Ectodermal cell (in vitro differentiated cells): ENCODE measurements around the gene RTTN.

ENCODE experiments used
- H3K27ac ChIP-seq: 2 replicates; pipeline ENCODE4 v1.7.0; 2013; ENCODE audit warnings: mild to moderate bottlenecking, low read depth, low read length; ENCODE audit not compliant: insufficient read depth, poor library complexity, severe bottlenecking
- H3K27me3 ChIP-seq: 2 replicates; pipeline ENCODE4 v1.7.0; 2013; ENCODE audit warnings: mild to moderate bottlenecking, low read length; ENCODE audit not compliant: insufficient read depth, control insufficient read depth, poor library complexity, severe bottlenecking
- H3K36me3 ChIP-seq: one replicate; pipeline ENCODE4 v1.7.0; 2013; ENCODE audit warnings: low read length; ENCODE audit not compliant: control insufficient read depth, insufficient read depth
- H3K4me1 ChIP-seq: one replicate; pipeline ENCODE4 v1.7.0; 2013; ENCODE audit warnings: low read length; ENCODE audit not compliant: control insufficient read depth, insufficient read depth
- H3K4me3 ChIP-seq: 2 replicates; pipeline ENCODE4 v1.7.0; 2013; ENCODE audit warnings: low read depth, low read length, control low read depth; ENCODE audit not compliant: insufficient read depth
- H3K9me3 ChIP-seq: 2 replicates; pipeline ENCODE4 v1.7.0; 2013; ENCODE audit warnings: mild to moderate bottlenecking, low read length, moderate library complexity; ENCODE audit not compliant: control insufficient read depth
- WGBS, 2 experiments: methylation state at CpG; one replicate each; pipeline ENCODE4 v1.1.7; 2013; ENCODE audit warnings: missing lambda C conversion rate in 2 of 2; 5-methylcytosine and 5-hydroxymethylcytosine counted together

Gene RTTN

GRCh38 chr18:70068981-70069380 lies 136.5 kb downstream of the RTTN start:
- Histone ChIP-seq H3K36me3 (no peaks in the 10 kb centered on the region), H3K27ac (no peak overlapping the region), H3K9me3 (no peaks in the 10 kb centered on the region), H3K4me3 (no peak overlapping the region), H3K4me1 (no peaks in the 10 kb centered on the region), H3K27me3 (no peaks in the 10 kb centered on the region)

- H3K27me3 ChIP-seq, result no peaks in the 10 kb centered on the region
- H3K27ac ChIP-seq, result no peak overlapping the region
- no peak overlapping the region for H3K4me3 ChIP-seq
- 97 to 98% methylated on average over 2 to 3 of the region's 3 CpGs for WGBS, 2 experiments
- no peaks in the 10 kb centered on the region for H3K9me3 ChIP-seq
- peaks cover 4% of the 10 kb centered on the region for H3K36me3 ChIP-seq
- no peaks in the 10 kb centered on the region for H3K4me1 ChIP-seq
Measured at GRCh38 chr18:70059684-70060083, 145.8 kb downstream of the RTTN start.

GRCh38 chr18:70058916-70059315 lies 146.6 kb downstream of the RTTN start:
- no peaks in the 10 kb centered on the region for H3K27me3 ChIP-seq
- peaks cover 4% of the 10 kb centered on the region for H3K36me3 ChIP-seq
- no peaks in the 10 kb centered on the region for H3K4me1 ChIP-seq
- H3K4me3 ChIP-seq, result no peak overlapping the region
- H3K9me3 ChIP-seq, result no peaks in the 10 kb centered on the region
- H3K27ac ChIP-seq, result no peak overlapping the region

GRCh38 chr18:70047931-70048603 lies 157.4 kb downstream of the RTTN start:
- Histone ChIP-seq H3K27ac (no peak overlapping the region), H3K27me3 (no peaks in the 10 kb centered on the region), H3K4me1 (no peaks in the 10 kb centered on the region), H3K36me3 (no peaks in the 10 kb centered on the region), H3K9me3 (no peaks in the 10 kb centered on the region), H3K4me3 (no peak overlapping the region)
- 95% methylated on average over 4 of the region's 4 CpGs for WGBS, 2 experiments

- H3K4me3 ChIP-seq, result no peak overlapping the region
- 90 to 95% methylated on average over 1 of the region's 1 CpG for WGBS, 2 experiments
- no peaks in the 10 kb centered on the region for H3K4me1 ChIP-seq
- H3K36me3 ChIP-seq, result no peaks in the 10 kb centered on the region
- no peaks in the 10 kb centered on the region for H3K27me3 ChIP-seq
- no peaks in the 10 kb centered on the region for H3K9me3 ChIP-seq
- H3K27ac ChIP-seq, result no peak overlapping the region
Measured at GRCh38 chr18:70046796-70047195, 158.7 kb downstream of the RTTN start.

- H3K4me3 ChIP-seq, result no peak overlapping the region
- WGBS, 2 experiments, result 71 to 89% methylated on average over 2 of the region's 2 CpGs
- H3K27ac ChIP-seq, result no peak overlapping the region
- H3K27me3 ChIP-seq, result no peaks in the 10 kb centered on the region
- no peaks in the 10 kb centered on the region for H3K36me3 ChIP-seq
- H3K9me3 ChIP-seq, result no peaks in the 10 kb centered on the region
- no peaks in the 10 kb centered on the region for H3K4me1 ChIP-seq
Measured at GRCh38 chr18:70046207-70046606, 159.3 kb downstream of the RTTN start.

- Histone ChIP-seq H3K4me1 (no peaks in the 10 kb centered on the region), H3K27ac (no peak overlapping the region), H3K4me3 (no peak overlapping the region), H3K36me3 (no peaks in the 10 kb centered on the region), H3K9me3 (no peaks in the 10 kb centered on the region), H3K27me3 (no peaks in the 10 kb centered on the region)
- WGBS, 2 experiments, result 75 to 100% methylated on average over 1 to 4 of the region's 4 CpGs
Measured at GRCh38 chr18:70044632-70045031, 160.9 kb downstream of the RTTN start.

- no peaks in the 10 kb centered on the region for H3K9me3 ChIP-seq
- 94 to 95% methylated on average over 4 of the region's 4 CpGs for WGBS, 2 experiments
- no peak overlapping the region for H3K27ac ChIP-seq
- no peaks in the 10 kb centered on the region for H3K27me3 ChIP-seq
- no peak overlapping the region for H3K4me3 ChIP-seq
- no peaks in the 10 kb centered on the region for H3K36me3 ChIP-seq
- H3K4me1 ChIP-seq, result no peaks in the 10 kb centered on the region
Measured at GRCh38 chr18:70041459-70042050, 163.9 kb downstream of the RTTN start.

GRCh38 chr18:70039186-70039585 lies 166.3 kb downstream of the RTTN start:
- H3K4me3 ChIP-seq, result no peak overlapping the region
- H3K27me3 ChIP-seq, result no peaks in the 10 kb centered on the region
- 86 to 100% methylated on average over 1 to 2 of the region's 2 CpGs for WGBS, 2 experiments

GRCh38 chr18:70037431-70038061 lies 167.9 kb downstream of the RTTN start:
- H3K9me3 ChIP-seq, result no peaks in the 10 kb centered on the region
- H3K27me3 ChIP-seq, result no peaks in the 10 kb centered on the region
- no peak overlapping the region for H3K4me3 ChIP-seq
- H3K4me1 ChIP-seq, result no peaks in the 10 kb centered on the region
- H3K27ac ChIP-seq, result no peak overlapping the region
- WGBS, 2 experiments, result 94 to 97% methylated on average over 6 of the region's 6 CpGs
- no peaks in the 10 kb centered on the region for H3K36me3 ChIP-seq

More at GRCh38 chr18:70039186-70039585, 166.3 kb downstream of the RTTN start:
- Histone ChIP-seq H3K36me3 (no peaks in the 10 kb centered on the region), H3K27ac (no peak overlapping the region), H3K4me1 (no peaks in the 10 kb centered on the region), H3K9me3 (no peaks in the 10 kb centered on the region)
